ENCODE data around the gene MAP3K20. TPM values are rescaled to one million over a fixed set of nuclear protein-coding genes. Genes with fewer than 3 reads are reported as not detected.

MAP3K20 gene
- total RNA-seq, 2 donors from 2014 or later, result 141 to 223 TPM

- Histone ChIP-seq H3K9me3 (no peaks in the 10 kb centered on the region), H3K4me3 (no peak overlapping the region), H3K4me1 (peaks cover 0 to 23% of the 10 kb centered on the region in 2 donors), H3K36me3 (peaks cover 5% of the 10 kb centered on the region), H3K27me3 (no peaks in the 10 kb centered on the region), H3K27ac (peak overlapping the region; percentile 50 to 60)
- DNase-seq (ENCODE audit: low spot score), result no peak
- TF ChIP-seq, protein P1, sequence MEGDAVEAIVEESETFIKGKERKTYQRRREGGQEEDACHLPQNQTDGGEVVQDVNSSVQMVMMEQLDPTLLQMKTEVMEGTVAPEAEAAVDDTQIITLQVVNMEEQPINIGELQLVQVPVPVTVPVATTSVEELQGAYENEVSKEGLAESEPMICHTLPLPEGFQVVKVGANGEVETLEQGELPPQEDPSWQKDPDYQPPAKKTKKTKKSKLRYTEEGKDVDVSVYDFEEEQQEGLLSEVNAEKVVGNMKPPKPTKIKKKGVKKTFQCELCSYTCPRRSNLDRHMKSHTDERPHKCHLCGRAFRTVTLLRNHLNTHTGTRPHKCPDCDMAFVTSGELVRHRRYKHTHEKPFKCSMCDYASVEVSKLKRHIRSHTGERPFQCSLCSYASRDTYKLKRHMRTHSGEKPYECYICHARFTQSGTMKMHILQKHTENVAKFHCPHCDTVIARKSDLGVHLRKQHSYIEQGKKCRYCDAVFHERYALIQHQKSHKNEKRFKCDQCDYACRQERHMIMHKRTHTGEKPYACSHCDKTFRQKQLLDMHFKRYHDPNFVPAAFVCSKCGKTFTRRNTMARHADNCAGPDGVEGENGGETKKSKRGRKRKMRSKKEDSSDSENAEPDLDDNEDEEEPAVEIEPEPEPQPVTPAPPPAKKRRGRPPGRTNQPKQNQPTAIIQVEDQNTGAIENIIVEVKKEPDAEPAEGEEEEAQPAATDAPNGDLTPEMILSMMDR (IDR thresholded peaks at IDR 0.05), result no peak
Measured at GRCh38 chr2:173213181-173213580, 137.5 kb downstream of the MAP3K20 start.

DNA sequence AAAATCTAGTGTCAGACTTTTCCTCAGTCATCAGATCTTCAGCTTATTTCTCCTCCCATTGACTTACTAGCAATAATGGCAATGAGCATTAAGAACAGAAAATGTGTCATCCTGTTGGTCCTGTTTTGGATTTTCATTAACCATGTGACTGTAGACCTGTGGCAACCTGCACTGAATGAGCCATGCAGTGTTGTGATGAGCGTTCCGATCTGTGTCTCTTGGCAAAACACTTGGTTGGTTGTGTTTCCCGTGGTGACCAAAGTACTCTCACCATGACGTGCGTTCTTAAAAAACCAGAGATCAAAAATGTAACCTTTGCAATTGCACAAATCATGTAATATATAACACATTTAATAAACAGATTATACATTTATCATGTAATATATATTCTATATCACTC lies 138.6 kb downstream of the MAP3K20 start:
- H3K27me3 ChIP-seq, result no peaks in the 10 kb centered on the region
- no peaks in the 10 kb centered on the region for H3K9me3 ChIP-seq
- H3K27ac ChIP-seq, result peak overlapping the region; percentile 50 to 60
- H3K4me3 ChIP-seq, result no peak overlapping the region
- TF ChIP-seq, protein P1 (IDR thresholded peaks at IDR 0.05), result no peak
- peaks cover 5% of the 10 kb centered on the region for H3K36me3 ChIP-seq
- H3K4me1 ChIP-seq, result peaks cover 0 to 32% of the 10 kb centered on the region in 2 donors
- no peak for DNase-seq (ENCODE audit: low spot score)

GRCh38 chr2:173215316-173215715 lies 139.7 kb downstream of the MAP3K20 start:
- Histone ChIP-seq H3K36me3 (no peaks in the 10 kb centered on the region), H3K27ac (peak overlapping the region; percentile 37 to 50), H3K4me3 (no peak overlapping the region), H3K9me3 (no peaks in the 10 kb centered on the region), H3K27me3 (no peaks in the 10 kb centered on the region), H3K4me1 (peaks cover 0 to 25% of the 10 kb centered on the region in 2 donors)
- TF ChIP-seq, protein P1 (IDR thresholded peaks at IDR 0.05), result no peak
- DNase-seq (ENCODE audit: low spot score), result no peak

DNA sequence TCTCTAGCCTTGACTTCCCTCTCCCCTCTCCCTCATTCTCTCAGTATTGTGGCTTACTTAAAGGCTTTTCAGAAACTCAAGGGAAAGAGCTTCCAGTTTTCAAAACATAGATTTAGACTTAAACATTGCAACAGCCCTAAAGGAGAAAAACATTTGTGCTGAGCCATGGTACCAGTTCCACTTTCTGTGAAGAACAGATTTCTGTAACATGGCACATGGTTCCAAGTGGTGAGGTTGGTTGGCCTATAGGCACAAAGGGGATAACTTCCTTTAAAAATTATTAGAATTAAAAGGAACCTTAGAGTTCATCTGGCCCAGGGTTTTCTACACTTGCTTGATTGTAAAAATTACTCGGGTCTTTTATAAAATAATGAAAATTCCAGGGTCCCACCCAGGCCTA lies 140.4 kb downstream of the MAP3K20 start:
- H3K4me1 ChIP-seq, result peaks cover 0 to 19% of the 10 kb centered on the region in 2 donors
- TF ChIP-seq, protein P1 (IDR thresholded peaks at IDR 0.05), result no peak
- peaks cover 1% of the 10 kb centered on the region for H3K36me3 ChIP-seq
- no peaks in the 10 kb centered on the region for H3K9me3 ChIP-seq
- H3K4me3 ChIP-seq, result no peak overlapping the region
- H3K27ac ChIP-seq, result peak overlapping the region in 1 of 2 donors; percentile 50
- H3K27me3 ChIP-seq, result no peaks in the 10 kb centered on the region
- DNase-seq (ENCODE audit: low spot score), result no peak

- TF ChIP-seq, protein P1 (IDR thresholded peaks at IDR 0.05), result no peak
- Histone ChIP-seq H3K36me3 (peaks cover 6% of the 10 kb centered on the region), H3K4me3 (no peak overlapping the region), H3K27me3 (no peaks in the 10 kb centered on the region), H3K4me1 (peaks cover 0 to 17% of the 10 kb centered on the region in 2 donors), H3K9me3 (no peaks in the 10 kb centered on the region), H3K27ac (no peak overlapping the region)
- DNase-seq (ENCODE audit: low spot score), result no peak
Measured at GRCh38 chr2:173216668-173217067, 141.0 kb downstream of the MAP3K20 start.

Data from right atrium auricular region (tissue), 2 donors.